Fibroblast of lung (primary cell): ENCODE measurements around the gene DDAH2.

ENCODE experiments used
- EZH2 ChIP-seq: IDR thresholded peaks from 2 replicates; pipeline ENCODE4 v1.5.1; 2012; ENCODE audit warnings: low read length, control low read depth, mild to moderate bottlenecking; ENCODE audit errors: missing control alignments
- TF ChIP-seq, protein P1 (sequence below), 2 donors: IDR thresholded peaks in 1 of 2; conservative IDR thresholded peaks in 1 of 2; 1 replicate in 1 of 2; 2 replicates in 1 of 2; pipeline ENCODE4 v1.5.1; 2011 to 2012; ENCODE audit warnings: low read length in 2 of 2, control low read depth in 1 of 2, inconsistent platforms in 1 of 2, low read depth in 1 of 2, mild to moderate bottlenecking in 1 of 2

DNA sequence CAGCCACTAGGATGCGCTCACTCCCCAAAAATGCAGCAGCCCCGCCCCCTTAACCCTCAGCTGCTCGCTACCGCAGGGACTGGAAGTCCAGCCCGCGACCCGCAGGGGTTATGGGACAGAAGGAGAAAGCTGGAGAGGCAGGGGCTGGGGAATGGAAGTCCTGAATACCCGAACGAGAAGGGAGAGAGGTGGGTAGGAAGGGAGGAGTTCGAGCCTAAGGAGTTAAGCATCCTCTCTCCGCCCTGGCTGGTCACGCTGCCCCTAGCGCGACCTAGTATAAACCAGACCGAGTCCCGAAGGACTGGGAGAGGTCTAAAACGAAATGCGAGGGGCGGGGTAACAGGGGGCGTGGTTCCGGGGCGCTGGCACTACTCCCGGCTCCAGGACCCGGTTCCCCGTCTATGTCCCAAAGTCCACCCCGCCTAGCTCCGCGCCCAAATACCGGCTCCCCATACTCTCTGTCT is 448 bp upstream of the DDAH2 start:
- TF ChIP-seq, protein P1, sequence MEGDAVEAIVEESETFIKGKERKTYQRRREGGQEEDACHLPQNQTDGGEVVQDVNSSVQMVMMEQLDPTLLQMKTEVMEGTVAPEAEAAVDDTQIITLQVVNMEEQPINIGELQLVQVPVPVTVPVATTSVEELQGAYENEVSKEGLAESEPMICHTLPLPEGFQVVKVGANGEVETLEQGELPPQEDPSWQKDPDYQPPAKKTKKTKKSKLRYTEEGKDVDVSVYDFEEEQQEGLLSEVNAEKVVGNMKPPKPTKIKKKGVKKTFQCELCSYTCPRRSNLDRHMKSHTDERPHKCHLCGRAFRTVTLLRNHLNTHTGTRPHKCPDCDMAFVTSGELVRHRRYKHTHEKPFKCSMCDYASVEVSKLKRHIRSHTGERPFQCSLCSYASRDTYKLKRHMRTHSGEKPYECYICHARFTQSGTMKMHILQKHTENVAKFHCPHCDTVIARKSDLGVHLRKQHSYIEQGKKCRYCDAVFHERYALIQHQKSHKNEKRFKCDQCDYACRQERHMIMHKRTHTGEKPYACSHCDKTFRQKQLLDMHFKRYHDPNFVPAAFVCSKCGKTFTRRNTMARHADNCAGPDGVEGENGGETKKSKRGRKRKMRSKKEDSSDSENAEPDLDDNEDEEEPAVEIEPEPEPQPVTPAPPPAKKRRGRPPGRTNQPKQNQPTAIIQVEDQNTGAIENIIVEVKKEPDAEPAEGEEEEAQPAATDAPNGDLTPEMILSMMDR (conservative IDR thresholded peaks at IDR 0.05 in 1 of 2, IDR thresholded peaks at IDR 0.05 in 1 of 2; ENCODE audit: low read depth in 1 of 2, low read length in 2 of 2), result peak in 1 of 2 donors; percentile 29
- no peak for TF ChIP-seq EZH2
